GM19452 (cell line): ENCODE results near the gene KAZN.

Experiments
- ATAC-seq: cut with Tn5 transposase; IDR thresholded peaks from one replicate; pipeline ENCODE4 v1.9.1; 2021; ENCODE audit not compliant: unreplicated experiment

The KAZN gene

GRCh38 chr1:14844923-14845617 lies 246.6 kb downstream of the KAZN start:
- ATAC-seq: no peak

- ATAC-seq: no peak
Measured at GRCh38 chr1:14845851-14846250, 247.4 kb downstream of the KAZN start.

- ATAC-seq: no peak
Measured at GRCh38 chr1:14846688-14847087, 248.2 kb downstream of the KAZN start.

- ATAC-seq: no peak
Measured at GRCh38 chr1:14848203-14848602, 249.7 kb downstream of the KAZN start.

- ATAC-seq: no peak
Measured at GRCh38 chr1:14848625-14849024, 250.1 kb downstream of the KAZN start.

- no peak for ATAC-seq
Measured at GRCh38 chr1:14849038-14849437, 250.6 kb downstream of the KAZN start.

- no peak for ATAC-seq
Measured at GRCh38 chr1:14850563-14850962, 252.1 kb downstream of the KAZN start.

- ATAC-seq: no peak
Measured at GRCh38 chr1:14851760-14852159, 253.3 kb downstream of the KAZN start.

- no peak for ATAC-seq
Measured at GRCh38 chr1:14852291-14852690, 253.8 kb downstream of the KAZN start.

GRCh38 chr1:14853518-14853917 lies 255.0 kb downstream of the KAZN start:
- no peak for ATAC-seq

- no peak for ATAC-seq
Measured at GRCh38 chr1:14855268-14855667, 256.8 kb downstream of the KAZN start.

GRCh38 chr1:14855801-14856200 lies 257.3 kb downstream of the KAZN start:
- ATAC-seq: no peak

GRCh38 chr1:14857436-14858195 lies 259.1 kb downstream of the KAZN start:
- no peak for ATAC-seq

GRCh38 chr1:14862114-14862771 lies 263.8 kb downstream of the KAZN start:
- ATAC-seq: no peak

- ATAC-seq: no peak
Measured at GRCh38 chr1:14865106-14865505, 266.6 kb downstream of the KAZN start.

- ATAC-seq: no peak
Measured at GRCh38 chr1:14866911-14867612, 268.6 kb downstream of the KAZN start.

- ATAC-seq: no peak
Measured at GRCh38 chr1:14869187-14869586, 270.7 kb downstream of the KAZN start.

GRCh38 chr1:14871218-14871970 lies 272.9 kb downstream of the KAZN start:
- ATAC-seq: no peak

- no peak for ATAC-seq
Measured at GRCh38 chr1:14872762-14873161, 274.3 kb downstream of the KAZN start.

GRCh38 chr1:14873677-14874076 lies 275.2 kb downstream of the KAZN start:
- no peak for ATAC-seq
